ENCODE measurements around the gene DISC1. TPM values are rescaled to one million over a fixed set of nuclear protein-coding genes. Genes with fewer than 3 reads are reported as not detected.
"Not testable (repeated sequence)": the region's sequence is repeated elsewhere in the genome, so short reads cannot be mapped to it uniquely, and the experiment has no call there.

DISC1 gene
- total RNA-seq, 2 donors from 2014 or later = 7.9 to 10.9 TPM

DNA sequence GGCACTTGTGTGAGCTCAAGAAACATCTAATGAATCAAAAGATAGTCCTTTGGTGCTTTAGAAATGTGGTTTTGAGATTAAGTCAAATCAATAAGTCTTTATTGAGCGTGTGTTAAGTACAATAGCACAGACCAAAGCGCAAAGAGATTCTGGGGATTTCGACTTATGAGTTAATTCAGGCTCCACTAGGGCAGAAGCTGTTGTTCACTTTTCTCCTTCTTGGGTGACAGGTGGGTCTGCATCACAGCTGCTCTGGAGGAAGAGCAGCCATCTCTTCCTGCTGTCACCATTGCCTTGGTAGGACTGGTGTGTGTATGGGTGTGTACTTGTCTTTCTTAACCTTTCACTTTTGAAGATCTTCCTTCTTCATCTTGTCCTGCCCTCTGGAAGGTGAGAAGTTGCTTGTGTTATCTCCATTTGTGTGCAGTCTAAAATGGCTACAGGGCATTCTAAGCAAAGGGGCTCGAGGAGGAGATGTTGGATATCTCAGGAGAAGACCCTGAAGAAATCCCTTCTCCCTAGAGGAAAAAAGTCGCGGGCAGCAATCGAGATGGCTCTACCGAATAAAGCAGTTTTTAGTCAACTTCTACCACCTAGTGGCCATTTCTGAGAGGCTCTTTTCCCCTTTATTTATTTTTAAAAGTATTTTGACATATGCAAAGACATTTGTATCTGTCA is 22.9 kb upstream of the DISC1 start:
- no peak for DNase-seq (ENCODE audit: low spot score)
- intact Hi-C loops (cut with DNase I) = loop anchor here in 1 of 2 donors (10.0 kb wide), 1 partner anchor 249 kb away; no protein-coding TSS in a partner anchor

DNA sequence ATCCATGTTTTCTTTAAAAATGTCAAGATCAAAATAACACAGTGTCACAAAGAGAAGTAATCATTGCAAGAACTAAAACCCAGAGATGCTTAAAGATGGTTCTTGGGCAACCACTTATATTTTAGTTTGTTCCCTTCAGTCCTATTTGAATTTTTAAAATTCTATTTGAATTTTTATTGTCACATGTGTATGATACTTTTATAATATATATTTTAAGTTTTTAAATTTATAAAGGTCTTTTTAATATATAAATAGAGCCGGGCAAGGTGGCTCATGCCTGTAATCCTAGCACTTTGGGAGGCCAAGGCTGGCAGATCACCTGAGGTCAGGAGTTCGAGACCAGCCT is 22.3 kb upstream of the DISC1 start:
- DNase-seq (ENCODE audit: low spot score) = no peak
- intact Hi-C loops (cut with DNase I) = loop anchor here in 1 of 2 donors (10.0 kb wide), 1 partner anchor 249 kb away; no protein-coding TSS in a partner anchor

DNA sequence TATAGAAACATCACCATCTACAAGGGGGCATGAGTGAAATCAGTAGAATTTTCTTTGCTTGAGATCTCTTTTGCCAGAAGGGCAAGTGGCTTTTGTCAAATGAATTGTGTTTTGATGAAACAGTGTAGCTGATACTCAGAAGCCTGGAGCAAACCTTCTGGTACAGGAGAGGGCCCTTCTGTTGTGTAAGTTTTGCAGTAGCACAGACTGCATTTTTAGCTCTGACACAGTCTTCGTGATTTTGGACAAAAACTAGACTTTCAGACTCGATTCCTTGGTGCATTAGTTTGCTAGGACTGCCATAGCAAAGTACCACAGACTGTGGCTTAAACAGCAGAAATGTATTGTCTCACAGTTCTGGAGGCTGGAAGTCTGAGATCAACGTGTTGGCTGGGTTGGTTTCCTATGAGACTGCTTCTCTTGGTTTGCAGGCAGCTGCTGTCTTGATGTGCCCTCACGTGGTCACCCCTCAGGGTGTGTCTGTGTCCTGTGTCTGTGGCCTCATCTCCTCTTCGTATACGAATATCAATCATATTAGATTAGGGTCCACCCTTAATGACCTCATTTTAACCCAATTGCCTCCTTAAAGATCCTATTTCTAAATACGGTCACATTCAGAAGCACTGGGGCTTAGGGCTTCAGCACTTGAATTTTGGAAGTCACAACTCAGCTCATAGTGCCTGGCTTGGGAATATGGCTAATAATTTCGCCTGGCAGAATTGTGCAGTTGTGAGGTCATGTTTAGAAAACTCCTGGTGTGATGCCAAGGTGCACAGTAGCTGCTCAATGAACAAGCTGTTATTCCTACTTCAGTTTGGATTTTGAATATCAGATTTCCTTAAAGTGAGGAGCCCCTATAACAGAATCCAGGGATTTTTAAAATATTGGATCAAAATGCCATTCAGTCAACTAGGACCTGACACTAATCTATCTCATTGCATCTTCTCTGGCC is 21.2 kb upstream of the DISC1 start:
- DNase-seq (ENCODE audit: low spot score) = no peak
- intact Hi-C loops (cut with DNase I) = loop anchor here in 1 of 2 donors (10.0 kb wide), 1 partner anchor 251 kb away; no protein-coding TSS in a partner anchor

DNA sequence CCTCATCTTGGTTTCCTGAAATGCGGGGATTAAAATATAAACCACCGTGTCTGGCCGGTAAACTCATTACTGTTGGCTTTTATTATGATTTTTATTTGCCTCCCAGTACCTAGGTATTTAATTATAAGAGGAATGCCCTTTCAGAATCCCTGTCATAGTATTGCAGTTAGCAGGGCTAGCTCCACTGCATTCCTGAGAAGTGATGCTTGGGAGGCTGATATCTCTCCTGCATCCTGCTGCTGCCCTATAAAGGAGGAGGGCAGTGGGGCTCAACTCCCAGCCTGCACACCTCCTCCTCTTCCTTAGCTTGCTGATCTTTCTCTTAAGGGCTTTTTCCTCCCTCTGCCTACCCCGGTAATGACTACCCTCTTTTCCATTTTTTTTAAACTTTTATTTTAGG is 19.9 kb upstream of the DISC1 start:
- DNase-seq (ENCODE audit: low spot score) = no peak
- intact Hi-C loops (cut with DNase I) = loop anchor here in 1 of 2 donors (10.0 kb wide), 1 partner anchor 252 kb away; no protein-coding TSS in a partner anchor

DNA sequence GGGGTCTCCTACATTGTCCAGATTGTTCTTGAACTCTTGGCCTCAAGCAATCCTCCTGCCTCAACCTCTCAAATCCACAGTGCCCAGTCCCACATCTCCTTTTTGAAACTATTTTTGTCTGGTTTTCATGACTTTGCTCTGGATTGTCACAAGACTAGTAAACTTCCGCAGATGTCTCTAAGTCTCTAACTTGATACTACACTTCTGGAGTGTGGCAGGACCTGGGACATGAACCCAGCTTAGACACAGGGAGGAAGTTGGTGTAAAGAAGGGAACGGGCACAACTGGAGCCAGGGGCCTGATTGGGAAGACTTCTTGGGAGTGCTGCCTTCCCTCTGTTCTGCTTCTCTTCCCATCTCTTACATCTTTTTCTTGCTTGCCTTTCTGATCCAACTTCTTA is 16.2 kb upstream of the DISC1 start:
- intact Hi-C loops (cut with DNase I) = no loop called here
- DNase-seq (ENCODE audit: low spot score) = no peak

DNA sequence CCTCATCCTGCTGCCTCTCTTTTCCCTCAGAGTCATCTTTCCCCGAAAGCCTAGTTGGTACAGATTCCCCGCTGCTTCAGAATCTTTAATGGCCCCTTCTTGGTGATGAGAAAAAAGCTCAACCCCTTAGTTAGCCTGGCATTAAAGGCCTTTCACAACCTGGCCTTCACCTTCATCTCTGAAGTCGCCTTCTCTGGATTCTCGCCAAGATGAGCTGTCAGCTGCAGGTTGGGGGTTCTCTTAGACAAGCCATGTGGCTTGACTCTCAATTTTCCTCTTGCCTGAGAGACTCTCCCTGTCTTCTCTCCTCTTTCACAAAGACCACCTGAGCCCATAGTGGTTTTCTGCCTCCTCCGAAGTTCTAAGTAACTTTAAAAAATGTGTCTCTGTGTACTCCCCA is 15.5 kb upstream of the DISC1 start:
- intact Hi-C loops (cut with DNase I) = no loop called here
- no peak for DNase-seq (ENCODE audit: low spot score)

DNA sequence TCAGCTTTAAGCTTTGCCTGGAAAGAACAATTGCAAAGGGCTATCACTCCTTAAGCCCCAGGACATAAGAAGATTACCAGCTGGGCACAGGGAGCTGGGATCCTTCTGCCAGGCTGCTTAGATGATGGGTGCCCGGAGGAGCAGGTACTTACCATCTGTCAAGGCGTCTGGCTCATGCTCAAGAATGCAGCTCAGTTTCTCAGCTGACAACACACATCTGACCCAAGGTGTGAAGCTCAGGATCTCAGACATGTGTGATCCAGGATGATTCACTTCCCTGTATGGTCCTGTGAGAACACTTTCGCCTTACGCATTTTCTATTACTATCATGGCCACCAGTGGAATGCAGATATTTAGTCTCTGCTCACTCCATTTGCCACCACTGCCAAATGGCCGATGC is 14.7 kb upstream of the DISC1 start:
- DNase-seq (ENCODE audit: low spot score) = no peak
- intact Hi-C loops (cut with DNase I) = no loop called here

DNA sequence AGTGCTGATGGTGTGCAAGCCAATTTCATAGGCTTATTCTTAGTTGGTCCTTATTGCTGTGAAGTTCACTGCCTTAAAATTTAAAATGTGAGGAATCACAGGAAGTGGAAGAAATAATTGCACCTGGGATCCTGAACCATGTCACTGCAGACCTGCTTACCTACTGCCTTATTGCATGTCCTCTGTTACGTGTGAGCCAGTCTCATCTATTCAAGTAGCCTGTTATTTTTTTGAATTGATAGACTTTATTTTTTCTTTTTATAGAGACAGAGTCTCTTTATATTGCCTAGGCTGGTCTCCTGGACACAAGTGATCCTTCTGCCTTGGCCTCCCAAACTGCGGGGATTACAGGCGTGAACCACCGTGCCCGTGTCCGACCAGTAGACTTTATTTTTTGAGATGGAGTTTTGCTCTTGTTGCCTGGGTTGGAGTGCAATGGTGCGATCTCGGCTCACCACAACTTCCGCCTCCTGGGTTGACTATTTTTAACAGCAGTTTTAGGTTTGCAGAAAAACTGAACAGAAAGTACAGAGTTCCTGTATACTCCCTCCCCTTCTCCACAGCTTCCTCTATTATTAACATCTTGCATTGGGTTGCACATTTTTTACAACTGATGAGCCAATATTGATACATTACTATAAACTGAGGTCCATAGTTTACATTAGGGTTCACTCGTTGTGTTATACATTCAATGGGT is 14.0 kb upstream of the DISC1 start:
- intact Hi-C loops (cut with DNase I) = no loop called here
- no peak for DNase-seq (ENCODE audit: low spot score)

DNA sequence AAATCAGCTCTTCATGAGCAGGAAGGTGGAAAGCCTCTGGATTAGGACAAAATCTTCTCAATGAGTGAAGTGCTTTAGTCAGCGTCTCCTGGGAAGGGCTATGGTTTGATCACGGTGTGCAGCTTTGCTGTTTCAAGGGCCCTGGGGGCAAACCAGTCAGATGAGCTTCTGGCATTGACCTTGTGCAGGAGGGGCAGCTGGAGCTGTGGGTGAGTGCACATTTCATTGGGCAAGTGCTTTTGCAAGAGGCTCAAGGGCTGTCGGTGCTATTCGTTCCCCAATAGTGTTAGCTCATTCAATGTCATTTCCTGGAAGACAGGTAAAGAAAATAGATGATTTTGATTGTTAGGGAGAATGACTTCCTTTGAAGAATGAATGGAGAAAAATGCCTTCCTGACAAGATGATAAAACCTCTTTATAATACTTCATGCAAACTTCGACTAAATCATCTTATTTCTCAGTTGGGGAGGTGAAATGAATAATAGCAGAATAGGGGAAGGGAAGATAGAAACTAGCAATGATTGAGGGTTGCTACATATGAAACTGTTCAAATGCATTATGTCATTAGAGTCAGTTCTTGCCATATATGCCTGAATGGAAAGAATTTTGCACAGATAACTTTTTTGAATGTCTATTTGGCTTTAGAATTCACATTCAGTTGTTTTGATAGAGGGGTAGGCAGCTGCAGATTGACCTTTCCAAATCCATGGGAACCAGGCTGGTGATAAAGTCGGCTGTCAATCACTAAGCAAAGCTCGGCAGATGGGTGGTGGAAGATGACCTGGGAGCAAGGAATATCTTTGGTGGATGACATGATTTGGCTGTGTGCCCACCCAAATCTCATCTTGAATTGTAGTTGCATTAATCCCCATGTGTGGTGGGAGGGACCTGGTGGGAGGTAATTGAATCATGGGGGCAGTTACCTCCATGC is 12.9 kb upstream of the DISC1 start:
- intact Hi-C loops (cut with DNase I) = no loop called here
- no peak for DNase-seq (ENCODE audit: low spot score)

DNA sequence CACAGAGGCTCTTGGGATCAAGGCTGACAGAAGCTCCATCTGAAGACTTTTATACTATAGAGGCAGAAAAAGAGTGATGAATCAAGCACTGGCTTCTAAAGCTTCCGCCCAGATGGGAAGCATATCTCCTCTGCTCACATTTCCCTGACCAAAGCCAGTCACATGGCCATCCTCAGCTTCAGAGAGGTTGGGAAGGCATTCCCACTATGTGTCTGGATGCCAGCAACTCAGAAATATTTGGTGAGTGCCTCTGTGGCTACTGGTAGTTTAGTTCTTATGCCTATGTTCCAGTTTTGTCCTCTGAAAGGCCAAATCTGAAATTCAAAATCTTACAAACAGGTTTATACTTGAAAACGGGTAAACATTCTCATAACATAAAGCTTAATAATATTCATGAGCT is 9.9 kb upstream of the DISC1 start:
- intact Hi-C loops (cut with DNase I) = no loop called here

DNA sequence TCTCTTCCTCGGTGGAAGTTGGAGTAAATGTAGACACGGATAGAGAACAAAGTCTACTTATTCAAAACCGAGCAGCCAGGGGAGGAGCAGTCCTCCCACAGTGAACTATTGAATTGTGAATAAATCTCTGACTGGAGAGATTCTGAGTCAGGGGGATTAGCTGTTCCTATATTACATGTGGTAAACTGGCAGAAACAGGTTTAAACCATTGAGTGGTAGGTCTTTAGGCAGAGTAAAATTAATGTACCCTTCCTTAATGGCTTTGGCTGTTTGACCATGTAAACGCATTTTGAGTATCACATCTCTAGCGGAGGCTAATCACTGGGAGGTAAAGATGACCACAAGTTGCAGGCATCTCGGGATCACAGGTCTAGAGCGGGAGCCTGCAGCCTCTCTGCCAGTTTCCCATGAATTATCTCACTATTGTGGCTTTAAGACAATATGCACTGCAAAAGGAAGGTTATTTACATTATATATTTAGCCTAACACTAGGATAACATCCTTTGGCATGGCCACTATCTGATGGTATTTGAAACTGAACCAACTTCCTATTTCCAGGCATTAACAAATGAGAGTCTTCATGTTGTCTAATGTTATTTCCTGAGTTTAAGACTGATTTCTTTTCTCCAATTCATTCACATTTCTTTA is 7.9 kb upstream of the DISC1 start:
- intact Hi-C loops (cut with DNase I) = no loop called here
- DNase-seq (ENCODE audit: low spot score) = no peak

More for the DNA sequence above, 9.9 kb upstream of the DISC1 start:
- DNase-seq (ENCODE audit: low spot score) = no peak

DNA sequence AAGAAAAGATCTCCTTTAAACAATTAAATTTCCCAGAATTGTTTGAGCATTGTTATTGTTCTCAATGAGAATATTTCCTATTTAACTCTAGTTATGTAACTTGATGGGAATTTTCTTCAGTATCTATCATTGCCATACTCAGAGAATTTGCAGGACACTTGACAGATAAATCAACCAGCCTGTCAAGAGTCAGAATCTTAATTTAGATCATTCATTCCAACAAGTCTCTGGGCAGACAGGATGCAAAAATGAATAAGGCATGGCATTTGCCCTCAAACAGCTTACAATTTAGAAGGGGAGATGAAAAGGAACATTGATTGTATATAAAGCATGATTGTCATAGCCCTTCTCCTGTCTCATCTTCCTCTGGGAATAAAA is 7.3 kb upstream of the DISC1 start:
- no peak for DNase-seq (ENCODE audit: low spot score)
- intact Hi-C loops (cut with DNase I) = no loop called here

DNA sequence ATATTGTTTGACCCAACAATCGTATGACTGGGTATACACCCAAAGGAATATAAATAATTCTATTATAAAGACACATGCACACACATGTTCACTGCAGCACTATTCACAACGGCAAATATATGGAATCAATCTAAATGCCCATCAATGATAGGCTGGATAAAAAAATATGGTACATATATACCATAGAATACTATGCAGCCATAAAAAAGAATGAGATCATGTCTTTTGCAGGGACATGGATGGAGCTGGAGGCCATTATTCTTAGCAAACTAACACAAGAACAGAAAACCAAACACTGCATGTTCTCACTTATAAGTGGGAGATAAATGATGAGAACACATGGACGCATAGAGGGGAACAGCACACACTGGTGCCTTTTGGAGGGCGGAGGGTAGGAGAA is 1.5 kb upstream of the DISC1 start:
- intact Hi-C loops (cut with DNase I); DNase-seq (ENCODE audit: low spot score): not testable (repeated sequence)

DNA sequence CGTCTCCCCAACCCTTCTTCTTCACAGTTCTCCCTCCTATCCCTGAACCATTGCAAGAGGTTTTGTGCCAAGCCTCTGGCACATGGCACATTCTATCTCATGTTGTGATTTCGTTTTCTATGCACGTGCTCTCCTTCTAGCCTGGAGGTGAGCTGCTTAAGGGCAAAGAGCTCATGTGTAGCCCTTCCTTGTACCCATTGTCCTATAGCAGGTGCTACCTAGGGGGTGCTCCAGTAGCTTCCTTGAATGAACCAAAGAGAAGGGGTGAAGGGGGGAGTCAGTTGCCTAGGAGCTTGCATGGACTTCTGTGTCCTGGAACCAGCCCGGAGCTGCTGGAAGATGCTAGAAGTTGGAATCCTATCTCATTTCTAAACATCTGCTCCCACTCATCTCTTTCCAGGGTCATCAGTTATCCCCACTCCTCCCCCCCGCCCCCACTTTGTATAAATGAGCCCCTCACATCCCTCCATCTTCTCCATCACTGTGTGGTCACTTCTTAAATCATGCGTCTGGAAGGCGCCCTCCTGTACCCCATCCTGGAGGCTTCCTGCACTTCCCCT is 535 bp upstream of the DISC1 start:
- no peak for DNase-seq (ENCODE audit: low spot score)
- intact Hi-C loops (cut with DNase I) = no loop called here

DNA sequence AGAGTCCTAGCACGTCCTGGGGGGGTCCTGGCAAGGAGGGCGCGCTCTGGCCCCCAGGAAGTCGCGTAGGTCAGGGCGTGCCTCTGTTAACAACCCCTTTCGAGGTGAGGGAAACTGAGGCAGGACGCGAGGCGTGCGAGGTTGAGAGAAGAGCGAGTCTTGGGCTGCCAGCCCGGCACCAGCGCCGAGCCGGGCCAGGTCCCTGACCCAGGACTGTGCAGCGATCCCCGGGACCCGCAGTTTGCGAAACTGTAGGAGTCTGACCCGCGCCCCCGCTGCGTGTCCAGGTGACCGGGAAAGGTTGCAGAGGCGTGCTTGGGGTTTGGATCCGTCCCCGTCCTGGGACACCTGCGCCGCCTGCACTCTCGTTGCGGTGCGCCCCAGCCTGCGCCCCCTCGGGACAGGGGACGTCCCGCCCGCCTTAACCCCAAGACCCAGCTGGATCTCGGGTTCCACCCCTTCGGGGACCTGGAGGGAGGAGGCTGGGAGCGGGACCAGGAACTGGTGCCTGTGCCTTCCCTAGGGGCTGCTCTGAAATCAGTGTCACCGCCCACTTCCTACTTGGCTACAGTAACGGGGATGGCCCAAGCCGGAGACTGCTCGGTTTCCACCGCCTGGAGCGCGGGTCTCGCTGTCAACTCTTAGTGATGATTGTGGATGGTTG is 493 bp downstream of the DISC1 start:
- intact Hi-C loops (cut with DNase I) = no loop called here
- DNase-seq (ENCODE audit: low spot score) = peak; percentile 87

DNA sequence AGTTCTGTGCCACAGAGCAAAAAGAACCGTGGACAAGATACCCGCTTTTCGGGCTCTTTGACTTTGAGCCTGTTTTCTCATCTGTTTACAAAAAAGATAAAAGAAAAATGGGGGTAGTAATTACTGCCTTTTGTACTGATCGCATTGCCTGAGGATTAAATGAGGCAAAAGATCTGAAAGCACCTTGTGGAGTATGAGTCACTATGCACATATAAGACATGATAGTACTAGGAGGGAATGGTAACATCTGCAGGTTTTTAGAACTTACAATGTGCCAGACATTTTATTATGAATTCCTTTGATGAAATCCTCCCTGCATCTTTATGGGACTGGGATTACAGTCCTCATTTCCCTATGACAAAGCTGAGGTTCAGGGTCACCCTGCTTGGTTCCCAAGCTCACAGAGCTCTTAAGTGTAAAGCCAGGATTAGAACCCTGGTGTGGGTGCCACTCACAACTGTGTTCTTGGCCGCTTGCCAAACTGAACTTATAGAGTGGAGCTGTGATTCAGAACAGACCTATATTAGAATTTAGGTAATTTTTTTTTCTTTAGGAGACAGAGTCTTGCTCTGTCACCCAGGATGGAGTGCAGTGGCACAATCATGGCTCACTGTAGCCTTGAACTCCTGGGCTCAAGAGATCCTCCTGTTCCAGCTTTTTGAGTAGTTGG is 1.8 kb downstream of the DISC1 start:
- DNase-seq (ENCODE audit: low spot score) = no peak
- intact Hi-C loops (cut with DNase I) = no loop called here

DNA sequence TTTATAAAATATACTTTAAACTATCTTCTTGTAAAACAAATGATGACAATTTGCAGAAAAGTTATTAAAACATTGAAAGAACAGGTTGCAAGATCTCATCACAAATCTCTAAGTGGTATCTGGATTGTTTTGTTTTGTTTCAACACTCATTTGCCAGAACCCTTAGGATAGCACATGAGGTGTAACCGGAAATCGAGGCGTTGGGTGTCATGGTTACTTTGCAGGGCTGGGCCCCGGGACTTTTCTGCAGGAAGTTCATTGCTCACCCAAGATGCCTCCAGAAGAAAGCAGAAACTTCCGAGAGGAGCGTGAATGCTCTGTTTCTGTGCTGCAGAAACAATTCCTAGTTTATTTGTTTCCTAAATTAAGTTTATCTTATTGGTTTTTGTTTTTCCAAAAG is 2.5 kb downstream of the DISC1 start:
- intact Hi-C loops (cut with DNase I) = no loop called here
- no peak for DNase-seq (ENCODE audit: low spot score)

Measured in posterior vena cava (tissue), 2 donors.